Upper lobe of right lung (tissue), 1 donor: Measurements from ENCODE around the gene BMF. TPM values are rescaled to one million over a fixed set of nuclear protein-coding genes. Genes with fewer than 3 reads are reported as not detected.

Experiments used
- ATAC-seq: fragments of 200-7000 bp; cut with Tn5 transposase; one replicate; pipeline ENCODE4 v1.9.1; 2020; ENCODE audit warnings: mild to moderate bottlenecking, moderate library complexity
- DNase-seq: peaks from one replicate; pipeline ENCODE4 v3.0.0-alpha.2; 2020
- H3K27ac ChIP-seq: fragments of 200-600 bp; one replicate; pipeline ENCODE4 v1.8.0; 2022
- H3K27me3 ChIP-seq: fragments of 200-600 bp; one replicate; pipeline ENCODE4 v1.8.0; 2022; ENCODE audit warnings: mild to moderate bottlenecking
- H3K36me3 ChIP-seq: fragments of 200-600 bp; one replicate; pipeline ENCODE4 v1.8.0; 2022
- H3K4me1 ChIP-seq: fragments of 200-600 bp; one replicate; pipeline ENCODE4 v1.8.0; 2022
- H3K4me3 ChIP-seq: fragments of 200-600 bp; one replicate; pipeline ENCODE4 v1.8.0; 2022; ENCODE audit warnings: mild to moderate bottlenecking
- H3K9me3 ChIP-seq: fragments of 200-600 bp; one replicate; pipeline ENCODE4 v1.8.0; 2022
- intact Hi-C: fragments of 100-400 bp; cut with DNase I; formaldehyde crosslinking; loops from one replicate; pipeline ENCODE4 v1.11.0; 2022
- total RNA-seq: library from RNA; stranded (reverse); fragmentation: NEBNext Ultra II Directional; extraction: Animal tissue kit (Norgen Biotek cat#: 25700); gene quantifications from one replicate; pipeline ENCODE4 v1.2.1, GENCODE V29; 2021
- TF ChIP-seq, protein P1 (sequence below): fragments of 200-600 bp; IDR thresholded peaks from one replicate; pipeline ENCODE4 v1.8.0; 2022; ENCODE audit warnings: antibody characterized with exemption
- donor health status: DM: no; HTN: yes; CAD: no; lungs with severe emphysema.

BMF gene
- total RNA-seq, 1 donor from 2014 or later, result 15.4 TPM

DNA sequence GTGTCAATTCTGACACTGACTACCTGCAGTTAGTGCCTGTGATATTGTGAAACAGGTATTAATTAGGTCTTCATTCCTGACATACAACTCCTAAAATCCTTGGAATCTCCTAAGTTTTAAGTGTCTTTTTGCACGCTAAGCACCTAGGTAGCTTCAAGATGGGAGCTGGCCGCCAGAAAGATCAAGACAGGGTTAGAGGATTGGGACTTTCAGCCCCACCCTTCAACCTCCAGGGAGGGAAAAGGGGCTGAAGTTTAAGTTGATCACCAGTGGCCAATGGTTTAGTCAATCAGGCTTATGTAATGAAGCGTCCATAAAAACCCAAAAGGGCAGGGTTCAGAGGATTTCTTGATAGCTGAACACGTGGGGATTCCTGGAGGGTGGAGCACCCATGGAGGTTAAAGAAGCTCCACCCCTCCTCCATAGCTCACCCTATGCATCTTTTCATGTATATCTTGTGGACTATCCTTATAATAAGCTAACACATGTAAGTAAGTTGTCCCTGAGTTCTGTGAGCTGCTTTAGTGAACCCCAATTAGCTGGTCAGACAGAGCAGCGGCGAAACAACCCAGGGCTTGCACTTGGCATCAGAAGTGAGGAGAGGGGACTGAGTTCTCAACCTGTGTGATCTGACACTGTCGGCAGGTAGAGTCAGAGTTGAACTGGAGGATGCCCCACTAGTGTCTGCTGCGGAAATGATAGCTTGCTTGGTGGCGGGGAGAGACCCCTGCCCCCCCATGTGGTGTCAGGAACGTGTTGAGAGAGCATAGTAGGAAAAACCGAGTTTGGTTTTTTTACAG, 56.9 kb downstream of the BMF start:
- Histone ChIP-seq H3K27ac (no peak overlapping the region), H3K27me3 (no peaks in the 10 kb centered on the region), H3K36me3 (no peaks in the 10 kb centered on the region), H3K4me3 (no peak overlapping the region), H3K9me3 (no peaks in the 10 kb centered on the region), H3K4me1 (peaks cover 37% of the 10 kb centered on the region)
- intact Hi-C loops, result no loop called here
- TF ChIP-seq, protein P1, sequence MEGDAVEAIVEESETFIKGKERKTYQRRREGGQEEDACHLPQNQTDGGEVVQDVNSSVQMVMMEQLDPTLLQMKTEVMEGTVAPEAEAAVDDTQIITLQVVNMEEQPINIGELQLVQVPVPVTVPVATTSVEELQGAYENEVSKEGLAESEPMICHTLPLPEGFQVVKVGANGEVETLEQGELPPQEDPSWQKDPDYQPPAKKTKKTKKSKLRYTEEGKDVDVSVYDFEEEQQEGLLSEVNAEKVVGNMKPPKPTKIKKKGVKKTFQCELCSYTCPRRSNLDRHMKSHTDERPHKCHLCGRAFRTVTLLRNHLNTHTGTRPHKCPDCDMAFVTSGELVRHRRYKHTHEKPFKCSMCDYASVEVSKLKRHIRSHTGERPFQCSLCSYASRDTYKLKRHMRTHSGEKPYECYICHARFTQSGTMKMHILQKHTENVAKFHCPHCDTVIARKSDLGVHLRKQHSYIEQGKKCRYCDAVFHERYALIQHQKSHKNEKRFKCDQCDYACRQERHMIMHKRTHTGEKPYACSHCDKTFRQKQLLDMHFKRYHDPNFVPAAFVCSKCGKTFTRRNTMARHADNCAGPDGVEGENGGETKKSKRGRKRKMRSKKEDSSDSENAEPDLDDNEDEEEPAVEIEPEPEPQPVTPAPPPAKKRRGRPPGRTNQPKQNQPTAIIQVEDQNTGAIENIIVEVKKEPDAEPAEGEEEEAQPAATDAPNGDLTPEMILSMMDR, result no peak
- ATAC-seq (no peak), DNase-seq (no peak)

DNA sequence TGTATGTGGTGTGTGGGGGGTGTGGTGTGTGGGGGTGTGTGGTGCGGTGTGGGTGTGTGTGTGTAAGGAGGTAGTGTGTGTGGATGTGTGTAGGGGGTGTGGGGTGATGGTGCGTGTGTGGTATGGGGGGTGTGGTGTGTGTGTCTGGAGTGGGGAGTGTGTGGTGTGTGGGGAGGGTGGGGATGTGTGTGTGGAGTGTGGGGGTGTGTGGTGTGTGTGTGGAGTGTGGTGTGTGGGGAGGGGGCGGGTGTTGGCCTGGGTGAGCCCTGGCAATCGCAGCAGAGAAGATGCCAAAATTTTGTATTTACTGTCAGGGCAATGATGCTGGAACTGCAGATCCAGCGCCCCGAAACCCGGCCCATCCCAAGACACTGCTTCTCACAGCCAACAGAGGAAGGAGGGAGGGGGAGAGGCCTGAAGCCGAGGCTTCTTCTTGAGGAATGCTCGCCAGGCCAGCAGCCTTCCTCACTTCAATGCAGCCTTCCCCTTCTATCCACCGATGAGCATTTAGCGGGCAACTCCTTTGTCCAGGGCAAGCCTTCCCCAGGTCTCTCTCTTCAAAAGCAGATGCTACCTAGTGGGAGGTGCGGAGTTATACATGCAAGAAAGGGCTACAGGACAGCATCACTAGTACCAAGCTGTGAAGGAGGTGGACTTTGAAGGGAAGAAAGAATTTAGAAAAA, 57.8 kb downstream of the BMF start:
- DNase-seq (no peak), ATAC-seq (no peak)
- H3K27ac ChIP-seq, result no peak overlapping the region
- TF ChIP-seq, protein P1, result no peak
- no peak overlapping the region for H3K4me3 ChIP-seq
- no peaks in the 10 kb centered on the region for H3K36me3 ChIP-seq
- H3K9me3 ChIP-seq, result no peaks in the 10 kb centered on the region
- intact Hi-C loops, result no loop called here
- peaks cover 45% of the 10 kb centered on the region for H3K4me1 ChIP-seq
- no peaks in the 10 kb centered on the region for H3K27me3 ChIP-seq

DNA sequence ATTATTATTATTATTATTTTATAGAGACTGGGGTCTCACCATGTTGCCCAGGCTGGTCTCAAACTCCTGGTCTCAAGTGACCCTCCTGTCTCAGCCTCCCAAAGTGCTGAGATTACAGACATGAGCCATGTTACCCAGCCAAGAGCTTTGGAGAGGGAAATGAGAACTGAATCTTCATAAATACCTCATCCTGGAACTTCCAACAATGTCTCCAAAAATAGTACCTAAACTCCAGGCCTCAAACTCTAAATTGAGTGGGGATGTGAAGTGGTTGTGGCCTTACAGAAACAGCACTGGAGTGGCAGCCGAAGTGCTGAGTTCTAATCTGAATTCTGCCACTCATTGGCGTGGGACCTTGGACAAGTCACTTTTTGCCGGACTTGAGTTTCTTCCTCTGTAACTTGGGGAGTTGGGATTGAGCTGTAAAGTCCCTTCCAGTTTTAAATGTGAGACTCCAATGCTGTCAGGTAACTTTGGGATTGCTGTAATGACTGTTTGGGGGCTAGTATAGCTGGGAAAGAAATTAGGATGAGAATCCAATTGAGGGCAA, 59.7 kb downstream of the BMF start:
- ATAC-seq, result no peak
- DNase-seq, result no peak
- H3K4me1 ChIP-seq, result peaks cover 44% of the 10 kb centered on the region
- H3K9me3 ChIP-seq, result no peaks in the 10 kb centered on the region
- H3K36me3 ChIP-seq, result no peaks in the 10 kb centered on the region
- intact Hi-C loops, result loop anchor here (5.0 to 10.0 kb wide), 2 partner anchors 66 to 223 kb away; no protein-coding TSS in a partner anchor
- H3K4me3 ChIP-seq, result no peak overlapping the region
- H3K27me3 ChIP-seq, result no peaks in the 10 kb centered on the region
- peak overlapping the region; percentile 74 for H3K27ac ChIP-seq
- TF ChIP-seq, protein P1, result no peak

DNA sequence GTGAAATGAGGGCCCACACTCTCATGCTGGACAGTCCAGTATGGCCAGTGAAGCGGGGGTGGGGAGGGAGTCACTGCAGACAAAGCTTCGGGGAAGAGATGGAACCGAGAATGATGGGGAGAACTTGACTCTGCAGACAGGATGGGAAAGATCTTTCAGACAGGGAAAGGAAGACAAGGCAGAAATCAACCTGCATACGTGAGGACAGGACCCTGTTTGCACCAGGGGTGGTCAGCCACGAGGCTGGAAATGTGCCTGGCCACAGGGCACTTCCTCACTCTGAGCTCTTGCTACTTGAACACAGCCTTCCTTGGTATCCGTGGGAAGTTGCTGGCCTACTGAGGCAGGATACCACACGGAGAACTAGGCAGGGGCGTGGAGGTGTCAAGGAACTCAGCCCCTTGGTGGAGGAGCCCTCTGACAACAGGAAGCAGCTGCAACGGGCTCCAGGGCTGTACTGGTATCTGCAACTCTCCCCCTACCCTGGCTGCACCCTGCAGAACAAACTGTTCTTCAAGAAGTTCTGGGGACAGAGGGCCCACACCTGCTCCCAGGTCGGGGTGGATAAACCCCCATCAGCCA, 60.4 kb downstream of the BMF start:
- H3K36me3 ChIP-seq, result no peaks in the 10 kb centered on the region
- ATAC-seq (peak; percentile 3), DNase-seq (no peak)
- peaks cover 44% of the 10 kb centered on the region for H3K4me1 ChIP-seq
- no peaks in the 10 kb centered on the region for H3K27me3 ChIP-seq
- no peak overlapping the region for H3K4me3 ChIP-seq
- TF ChIP-seq, protein P1, result no peak
- H3K9me3 ChIP-seq, result no peaks in the 10 kb centered on the region
- peak overlapping the region; percentile 74 for H3K27ac ChIP-seq
- intact Hi-C loops, result loop anchor here (5.0 to 10.0 kb wide), 2 partner anchors 66 to 224 kb away; no protein-coding TSS in a partner anchor

DNA sequence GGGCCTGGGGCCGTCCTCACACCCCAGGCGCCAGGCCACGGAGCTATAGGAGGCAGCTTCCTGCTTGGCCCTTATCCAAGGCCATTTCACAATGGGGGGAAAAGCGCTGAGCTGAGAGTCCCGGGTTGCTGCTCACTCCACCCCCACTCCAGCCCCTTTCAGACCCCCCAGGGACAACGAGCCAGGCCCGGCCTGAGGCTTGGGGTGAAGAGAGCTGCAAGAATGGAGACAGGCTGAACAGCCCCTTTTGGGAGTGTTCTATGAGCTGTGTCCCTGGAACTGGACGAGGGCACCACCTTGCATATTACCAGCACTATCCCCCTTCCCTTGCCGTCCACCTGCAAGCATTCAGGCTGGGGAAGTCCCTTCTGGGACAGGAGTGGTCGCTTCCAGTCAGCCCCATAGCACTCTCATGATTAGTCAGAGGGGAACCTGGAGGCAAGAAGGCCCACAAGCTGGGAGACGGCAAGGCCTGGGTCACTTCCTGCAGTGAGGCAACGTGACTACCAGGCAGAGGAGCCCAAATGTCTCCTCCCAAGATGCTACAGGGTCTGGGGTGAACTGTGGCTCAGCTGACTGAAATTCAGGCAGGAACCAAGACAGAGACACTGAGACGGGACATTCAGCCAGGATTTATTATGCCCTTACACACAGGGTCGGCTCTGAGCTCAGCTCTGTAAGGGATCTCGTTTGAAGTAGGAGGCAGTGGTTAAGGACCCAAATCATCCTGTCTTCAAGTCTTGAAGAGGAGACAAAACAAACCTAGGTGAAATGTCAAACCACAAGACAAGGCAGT, 61.1 kb downstream of the BMF start:
- ATAC-seq, result peak; percentile 63
- H3K27ac ChIP-seq, result peak overlapping the region; percentile 74
- no peaks in the 10 kb centered on the region for H3K36me3 ChIP-seq
- peaks cover 44% of the 10 kb centered on the region for H3K4me1 ChIP-seq
- intact Hi-C loops, result loop anchor here (5.0 to 10.0 kb wide), 2 partner anchors 67 to 225 kb away; no protein-coding TSS in a partner anchor
- peak; percentile 76 for DNase-seq
- TF ChIP-seq, protein P1, result no peak
- H3K27me3 ChIP-seq, result no peaks in the 10 kb centered on the region
- no peaks in the 10 kb centered on the region for H3K9me3 ChIP-seq
- no peak overlapping the region for H3K4me3 ChIP-seq
